Gastrocnemius medialis (tissue), 4 donors: ENCODE results near the gene CD40LG. TPM values are rescaled to one million over a fixed set of nuclear protein-coding genes. Genes with fewer than 3 reads are reported as not detected.

Experiments used
- ATAC-seq, 2 donors: fragments of 150-250 bp; one replicate each; pipeline ENCODE4 v1.9.1; 2016
- DNase-seq, 2 donors: peaks; one replicate each; pipeline ENCODE4 v3.0.0-alpha.2; 2019
- H3K27ac ChIP-seq, 4 donors: fragments of 200-600 bp; sonication (generic); 1 replicate in 1 of 4; 2 replicates in 3 of 4; pipeline ENCODE4 v1.5.1; 2016 to 2018; ENCODE audit warnings: mild to moderate bottlenecking in 2 of 4, moderate library complexity in 1 of 4
- H3K27me3 ChIP-seq, 3 donors: fragments of 200-600 bp; sonication (generic) in 2 of 3; 1 replicate in 1 of 3; 2 replicates in 2 of 3; pipeline versions ENCODE4 v1.5.1 to v1.6.0; 2016 to 2019; ENCODE audit warnings: mild to moderate bottlenecking in 1 of 3, moderate library complexity in 1 of 3
- H3K36me3 ChIP-seq, 2 donors: fragments of 200-600 bp; sonication (generic) in 1 of 2; one replicate each; pipeline ENCODE4 v1.5.1; 2017 to 2018
- H3K4me1 ChIP-seq, 2 donors: fragments of 200-600 bp; sonication (generic) in 1 of 2; one replicate each; pipeline ENCODE4 v1.5.1; 2016 to 2017; ENCODE audit warnings: mild to moderate bottlenecking in 2 of 2
- H3K4me3 ChIP-seq, 4 donors: fragments of 200-600 bp; sonication (generic) in 3 of 4; 1 replicate in 1 of 4; 2 replicates in 3 of 4; pipeline ENCODE4 v1.5.1; 2016 to 2019; ENCODE audit warnings: mild to moderate bottlenecking in 2 of 4
- H3K9me3 ChIP-seq, 3 donors: fragments of 200-600 bp; sonication (generic) in 2 of 3; 1 replicate in 1 of 3; 2 replicates in 2 of 3; pipeline ENCODE4 v1.5.1; 2016 to 2019
- CTCF ChIP-seq, 5 experiments: fragments of 450-650 bp in 3 of 5; fragments of 200-600 bp in 2 of 5; sonication (generic) in 2 of 5; IDR thresholded peaks in 4 of 5; conservative IDR thresholded peaks in 1 of 5; 1 replicate in 4 of 5; 2 replicates in 1 of 5; pipeline ENCODE4 v1.5.1; 2016 to 2019; ENCODE audit warnings: antibody characterized with exemption in 5 of 5, mild to moderate bottlenecking in 3 of 5, moderate library complexity in 3 of 5
- POLR2A ChIP-seq, 2 donors: fragments of 450-650 bp; IDR thresholded peaks; one replicate each; pipeline ENCODE4 v1.6.1; 2017; ENCODE audit warnings: antibody characterized with exemption in 2 of 2, mild to moderate bottlenecking in 2 of 2, moderate library complexity in 2 of 2
- in situ Hi-C, 4 donors: fragments of 200-750 bp; cut with MboI; loops; one replicate each; pipeline versions ENCODE4 v1.15.0 to v1.8.0; 2017; ENCODE audit warnings: low sequenced_read_pairs in 4 of 4
- intact Hi-C: fragments of 100-400 bp; cut with DNase I; formaldehyde crosslinking; loops from one replicate; pipeline ENCODE4 v1.15.1; 2023; ENCODE audit warnings: low total_unique reads
- total RNA-seq, 4 donors: library from RNA; depleted of rRNA; stranded (reverse); fragments of >200 nt; gene quantifications; one replicate each; pipeline versions ENCODE4 v1.1.0 to v1.2.3, GENCODE V29; 2016

Gene CD40LG
- total RNA-seq, 4 donors from 2014 or later = 0.23 TPM; not detected in 3

GRCh38 chrX:136684120-136684519, 36.2 kb downstream of the CD40LG start:
- intact Hi-C loops = no loop called here
- in situ Hi-C loops = no loop called here
- H3K9me3 ChIP-seq = no peaks in the 10 kb centered on the region
- no peak for DNase-seq
- H3K36me3 ChIP-seq = peaks cover 0 to 4% of the 10 kb centered on the region in 2 donors
- no peak for ATAC-seq
- no peaks in the 10 kb centered on the region for H3K4me1 ChIP-seq
- TF ChIP-seq CTCF (IDR thresholded peaks at IDR 0.05 in 4 of 5, conservative IDR thresholded peaks at IDR 0.05 in 1 of 5) (no peak), POLR2A (IDR thresholded peaks at IDR 0.05) (no peak)
- H3K27me3 ChIP-seq = no peaks in the 10 kb centered on the region
- H3K27ac ChIP-seq = no peak overlapping the region
- H3K4me3 ChIP-seq = no peak overlapping the region

- no peaks in the 10 kb centered on the region for H3K4me1 ChIP-seq
- H3K9me3 ChIP-seq = no peaks in the 10 kb centered on the region
- no peak overlapping the region for H3K27ac ChIP-seq
- TF ChIP-seq CTCF (IDR thresholded peaks at IDR 0.05 in 4 of 5, conservative IDR thresholded peaks at IDR 0.05 in 1 of 5) = no peak
- TF ChIP-seq POLR2A (IDR thresholded peaks at IDR 0.05) = no peak
- in situ Hi-C loops = no loop called here
- H3K4me3 ChIP-seq = no peak overlapping the region
- peaks cover 0 to 9% of the 10 kb centered on the region in 2 donors for H3K36me3 ChIP-seq
- DNase-seq = no peak
- intact Hi-C loops = no loop called here
- no peaks in the 10 kb centered on the region for H3K27me3 ChIP-seq
- ATAC-seq = no peak
Measured at GRCh38 chrX:136687457-136687856, 39.5 kb downstream of the CD40LG start.

- intact Hi-C loops (no loop called here), in situ Hi-C loops (no loop called here)
- H3K9me3 ChIP-seq = no peaks in the 10 kb centered on the region
- no peak overlapping the region for H3K27ac ChIP-seq
- H3K4me3 ChIP-seq = no peak overlapping the region
- TF ChIP-seq CTCF (IDR thresholded peaks at IDR 0.05 in 4 of 5, conservative IDR thresholded peaks at IDR 0.05 in 1 of 5) (no peak), POLR2A (IDR thresholded peaks at IDR 0.05) (no peak)
- no peaks in the 10 kb centered on the region for H3K27me3 ChIP-seq
- ATAC-seq = no peak
- no peaks in the 10 kb centered on the region for H3K4me1 ChIP-seq
- H3K36me3 ChIP-seq = peaks cover 0 to 8% of the 10 kb centered on the region in 2 donors
- no peak for DNase-seq
Measured at GRCh38 chrX:136689436-136689835, 41.5 kb downstream of the CD40LG start.

- Histone ChIP-seq H3K9me3 (no peaks in the 10 kb centered on the region), H3K27ac (no peak overlapping the region), H3K36me3 (peaks cover 0 to 8% of the 10 kb centered on the region in 2 donors), H3K27me3 (no peaks in the 10 kb centered on the region), H3K4me3 (no peak overlapping the region), H3K4me1 (no peaks in the 10 kb centered on the region)
- in situ Hi-C loops = no loop called here
- no peak for ATAC-seq
- intact Hi-C loops = loop anchor here (5.0 kb wide), 1 partner anchor 84 kb away; no protein-coding TSS in a partner anchor
- TF ChIP-seq POLR2A (IDR thresholded peaks at IDR 0.05) = no peak
- TF ChIP-seq CTCF (IDR thresholded peaks at IDR 0.05 in 4 of 5, conservative IDR thresholded peaks at IDR 0.05 in 1 of 5) = no peak
- no peak for DNase-seq
Measured at GRCh38 chrX:136691028-136691809, 43.3 kb downstream of the CD40LG start.
